ENCODE measurements around the gene GRB10. TPM values are rescaled to one million over a fixed set of nuclear protein-coding genes. Genes with fewer than 3 reads are reported as not detected.
"Not testable (repeated sequence)": the region's sequence is repeated elsewhere in the genome, so short reads cannot be mapped to it uniquely, and the experiment has no call there.

Gene GRB10
- total and polyA plus RNA-seq, 9 donors: 10.7 to 18.9 (median 12.2) TPM

DNA sequence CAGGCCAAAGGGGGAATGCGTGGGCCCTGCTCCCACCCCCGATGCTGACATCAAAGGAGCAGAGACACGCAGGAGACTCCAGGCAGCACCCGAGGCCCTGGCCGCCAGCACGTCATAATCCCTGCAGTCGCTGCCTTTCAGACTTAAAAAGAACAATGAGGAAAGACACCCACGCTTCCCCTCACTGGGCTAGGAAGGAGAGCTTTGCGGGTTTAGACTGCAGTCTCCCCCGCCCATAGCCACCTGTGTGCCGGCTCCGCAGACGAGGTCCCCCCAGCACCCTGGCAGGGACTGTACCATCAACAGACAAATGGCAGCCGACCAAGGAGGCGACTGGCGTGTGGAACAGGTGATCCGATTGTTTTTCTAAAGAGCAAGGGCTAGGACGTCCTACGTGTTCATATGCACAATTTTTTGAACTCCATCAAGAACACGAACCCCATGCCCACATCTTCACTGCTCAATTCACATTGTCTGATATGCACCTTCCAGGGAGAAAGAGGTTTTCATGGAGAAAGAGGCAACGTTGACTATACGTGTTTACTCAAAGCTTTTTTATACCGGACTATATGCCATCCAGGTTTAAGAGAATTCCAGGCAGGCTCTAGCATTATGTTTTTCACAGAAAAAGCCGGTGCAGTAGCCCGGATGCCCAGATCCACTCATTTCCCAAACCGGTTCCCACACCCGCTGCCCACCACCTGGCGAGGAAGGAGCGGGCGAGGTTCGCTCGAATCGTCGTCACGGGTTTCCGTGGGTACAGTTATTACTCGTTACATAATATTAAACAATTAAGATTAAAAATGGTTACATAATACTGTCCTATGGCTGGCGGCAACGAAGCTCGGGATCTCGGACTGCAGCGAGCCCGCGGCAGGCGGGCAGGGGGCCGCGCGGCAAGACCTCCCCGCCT, 1.1 kb downstream of the GRB10 start:
- H3K36me3 ChIP-seq (ENCODE audit: control insufficient read depth, insufficient read depth, low read length): no peaks in the 10 kb centered on the region
- H3K4me3 ChIP-seq (ENCODE audit: low read length): no peak overlapping the region
- no peak overlapping the region for H3K27ac ChIP-seq (ENCODE audit: low read length)
- H3K27me3 ChIP-seq (ENCODE audit: control insufficient read depth, insufficient read depth, low read length): peaks cover 31% of the 10 kb centered on the region
- H3K4me1 ChIP-seq (ENCODE audit: control insufficient read depth, insufficient read depth, low read length): peaks cover 10% of the 10 kb centered on the region
- H3K9me3 ChIP-seq (replicated peaks; ENCODE audit: control insufficient read depth, low read depth, low read length): no peaks in the 10 kb centered on the region
- DNase-seq: no peak
- WGBS (ENCODE audit: insufficient coverage): 65% methylated on average over 28 of the region's 49 CpGs

DNA sequence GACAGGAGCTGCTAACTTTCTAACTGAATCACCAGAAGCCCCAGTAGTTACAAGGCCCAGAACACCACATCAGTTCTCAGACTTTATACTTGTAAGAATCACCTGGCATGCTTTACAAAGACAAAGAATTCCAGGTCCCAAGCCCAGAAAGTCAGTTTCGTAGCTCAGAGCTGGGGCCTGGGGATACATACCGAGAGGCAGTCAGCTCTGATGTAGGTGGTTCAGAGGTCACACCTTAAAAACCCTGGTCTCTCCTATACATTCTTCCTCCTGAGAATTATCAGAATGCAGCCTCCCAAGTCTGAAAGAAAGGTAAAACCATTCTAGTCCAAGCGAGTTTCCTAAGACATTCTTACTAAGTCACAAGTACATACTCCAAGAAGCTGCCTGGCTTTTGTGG, 2.3 kb downstream of the GRB10 start:
- no peaks in the 10 kb centered on the region for H3K9me3 ChIP-seq (replicated peaks; ENCODE audit: control insufficient read depth, low read depth, low read length)
- no CpG with 5 or more reads among the region's 3 CpGs for WGBS (ENCODE audit: insufficient coverage)
- no peak overlapping the region for H3K4me3 ChIP-seq (ENCODE audit: low read length)
- H3K27ac ChIP-seq (ENCODE audit: low read length): no peak overlapping the region
- peaks cover 10% of the 10 kb centered on the region for H3K4me1 ChIP-seq (ENCODE audit: control insufficient read depth, insufficient read depth, low read length)
- no peaks in the 10 kb centered on the region for H3K36me3 ChIP-seq (ENCODE audit: control insufficient read depth, insufficient read depth, low read length)
- DNase-seq: no peak
- H3K27me3 ChIP-seq (ENCODE audit: control insufficient read depth, insufficient read depth, low read length): peaks cover 30% of the 10 kb centered on the region

DNA sequence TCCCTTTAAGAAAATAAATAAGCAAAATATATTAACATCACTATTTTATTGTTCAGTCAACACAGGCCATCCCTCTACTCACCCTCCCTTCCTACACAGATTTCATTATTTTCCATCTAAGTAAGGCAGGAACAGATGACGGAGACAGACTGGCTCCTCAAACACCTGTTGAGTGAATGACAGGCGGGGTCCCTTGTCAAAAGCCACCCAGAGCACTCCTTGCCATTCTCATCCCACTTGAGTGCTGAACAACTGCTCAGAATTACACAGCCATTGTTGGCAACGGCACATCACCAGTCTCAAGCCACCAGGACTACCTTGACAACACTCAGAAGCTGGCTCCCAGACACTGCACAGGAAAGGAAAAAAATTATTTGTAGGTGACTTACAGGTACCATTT, 3.3 kb downstream of the GRB10 start:
- H3K27ac ChIP-seq (ENCODE audit: low read length): no peak overlapping the region
- no peak for DNase-seq
- H3K36me3 ChIP-seq (ENCODE audit: control insufficient read depth, insufficient read depth, low read length): no peaks in the 10 kb centered on the region
- 90% methylated on average over 3 of the region's 3 CpGs for WGBS (ENCODE audit: insufficient coverage)
- H3K27me3 ChIP-seq (ENCODE audit: control insufficient read depth, insufficient read depth, low read length): peaks cover 27% of the 10 kb centered on the region
- H3K4me1 ChIP-seq (ENCODE audit: control insufficient read depth, insufficient read depth, low read length): peaks cover 10% of the 10 kb centered on the region
- H3K4me3 ChIP-seq (ENCODE audit: low read length): no peak overlapping the region
- H3K9me3 ChIP-seq (replicated peaks; ENCODE audit: control insufficient read depth, low read depth, low read length): no peaks in the 10 kb centered on the region

DNA sequence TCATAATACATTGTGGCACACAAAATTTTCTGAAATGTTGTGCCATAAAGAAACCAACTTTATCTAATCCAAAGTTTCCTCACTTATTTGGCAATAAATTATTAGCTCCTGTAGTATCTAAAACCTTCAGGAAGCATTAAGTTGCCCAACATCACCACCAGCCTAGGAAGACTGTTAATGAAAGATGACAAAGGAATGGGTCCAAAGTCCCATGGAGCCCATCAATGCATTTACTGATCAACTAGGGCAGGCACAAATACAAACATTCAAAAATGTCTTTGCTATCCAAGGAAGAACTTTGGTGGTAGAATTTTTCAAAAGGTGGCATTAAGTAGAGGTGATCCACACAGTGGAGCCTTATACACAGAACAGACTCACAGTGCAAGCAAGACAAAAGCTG, 4.5 kb downstream of the GRB10 start:
- Histone ChIP-seq H3K9me3 (replicated peaks; ENCODE audit: control insufficient read depth, low read depth, low read length) (no peaks in the 10 kb centered on the region), H3K4me3 (ENCODE audit: low read length) (no peak overlapping the region), H3K36me3 (ENCODE audit: control insufficient read depth, insufficient read depth, low read length) (no peaks in the 10 kb centered on the region), H3K27ac (ENCODE audit: low read length) (no peak overlapping the region), H3K27me3 (ENCODE audit: control insufficient read depth, insufficient read depth, low read length) (peaks cover 20% of the 10 kb centered on the region), H3K4me1 (ENCODE audit: control insufficient read depth, insufficient read depth, low read length) (peaks cover 10% of the 10 kb centered on the region)
- DNase-seq: no peak

DNA sequence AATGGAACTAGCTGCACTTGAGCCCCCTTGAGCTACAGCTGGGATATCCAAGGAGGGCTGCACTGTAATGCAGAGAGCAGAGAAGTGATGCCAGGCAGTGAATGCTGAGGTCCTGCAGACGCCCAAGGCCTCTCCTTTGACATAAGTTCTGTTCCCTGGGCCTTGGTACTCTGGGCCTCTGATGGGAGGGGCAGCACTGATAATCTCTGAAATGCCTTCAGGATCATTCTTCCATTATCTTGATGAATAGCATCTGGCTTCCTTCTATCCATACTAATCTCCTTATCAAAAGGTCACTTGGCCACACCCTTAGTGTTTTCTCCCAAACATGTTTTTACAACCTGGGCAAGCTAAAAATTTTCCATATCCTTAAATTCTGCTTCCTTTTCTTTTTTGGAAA, 6.9 kb downstream of the GRB10 start:
- Histone ChIP-seq H3K4me3 (ENCODE audit: low read length) (no peak overlapping the region), H3K36me3 (ENCODE audit: control insufficient read depth, insufficient read depth, low read length) (no peaks in the 10 kb centered on the region), H3K27me3 (ENCODE audit: control insufficient read depth, insufficient read depth, low read length) (peaks cover 3% of the 10 kb centered on the region), H3K9me3 (replicated peaks; ENCODE audit: control insufficient read depth, low read depth, low read length) (no peaks in the 10 kb centered on the region), H3K27ac (ENCODE audit: low read length) (no peak overlapping the region), H3K4me1 (ENCODE audit: control insufficient read depth, insufficient read depth, low read length) (peaks cover 7% of the 10 kb centered on the region)
- no peak for DNase-seq
- WGBS (ENCODE audit: insufficient coverage): 56% methylated on average over 1 of the region's 1 CpG

DNA sequence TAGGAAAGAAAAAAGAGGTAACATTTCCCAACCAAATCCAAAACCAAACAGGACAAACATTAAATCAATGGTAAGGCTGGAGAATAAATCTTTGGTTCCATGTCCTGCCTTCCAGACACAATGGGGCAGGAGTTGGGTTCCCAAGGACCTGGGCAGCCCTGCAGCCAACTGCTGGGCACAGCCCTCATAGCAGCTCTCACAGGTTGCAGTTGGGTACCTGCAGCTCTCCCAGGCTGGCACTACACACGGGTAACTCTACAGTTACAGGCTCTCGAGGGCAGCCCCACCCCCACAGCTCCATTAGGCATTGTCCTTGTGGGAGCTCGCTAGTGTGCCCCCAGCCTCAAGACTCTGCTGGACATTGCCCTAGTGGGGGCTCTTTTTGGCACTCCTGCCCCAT, 7.5 kb downstream of the GRB10 start:
- Histone ChIP-seq H3K27ac (ENCODE audit: low read length) (no peak overlapping the region), H3K4me1 (ENCODE audit: control insufficient read depth, insufficient read depth, low read length) (peaks cover 7% of the 10 kb centered on the region), H3K4me3 (ENCODE audit: low read length) (no peak overlapping the region), H3K27me3 (ENCODE audit: control insufficient read depth, insufficient read depth, low read length) (peaks cover under 1% of the 10 kb centered on the region), H3K36me3 (ENCODE audit: control insufficient read depth, insufficient read depth, low read length) (no peaks in the 10 kb centered on the region), H3K9me3 (replicated peaks; ENCODE audit: control insufficient read depth, low read depth, low read length) (no peaks in the 10 kb centered on the region)
- WGBS (ENCODE audit: insufficient coverage): 79% methylated on average over 3 of the region's 3 CpGs
- DNase-seq: no peak

DNA sequence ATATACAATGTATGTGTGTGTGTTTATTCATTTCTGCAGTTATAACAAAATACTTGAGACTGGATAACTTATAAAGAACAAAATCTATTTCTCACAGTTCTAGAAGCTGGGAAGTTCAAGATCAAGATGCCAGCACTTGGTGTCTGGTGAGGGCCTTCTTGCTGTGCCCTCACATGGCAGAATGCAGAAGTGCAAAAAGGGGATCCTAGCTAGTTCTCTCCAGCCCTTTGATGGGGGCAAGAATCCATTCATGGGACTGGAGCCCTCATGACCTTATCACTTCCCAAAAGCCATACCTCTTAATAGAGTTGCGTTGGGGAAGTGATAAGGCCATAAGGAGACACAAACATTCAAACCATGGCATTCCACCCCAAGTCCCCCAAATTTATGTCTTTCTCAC, 8.4 kb downstream of the GRB10 start:
- Histone ChIP-seq H3K4me1 (ENCODE audit: control insufficient read depth, insufficient read depth, low read length) (no peaks in the 10 kb centered on the region), H3K27me3 (ENCODE audit: control insufficient read depth, insufficient read depth, low read length) (no peaks in the 10 kb centered on the region), H3K27ac (ENCODE audit: low read length) (no peak overlapping the region), H3K4me3 (ENCODE audit: low read length) (no peak overlapping the region), H3K36me3 (ENCODE audit: control insufficient read depth, insufficient read depth, low read length) (no peaks in the 10 kb centered on the region), H3K9me3 (replicated peaks; ENCODE audit: control insufficient read depth, low read depth, low read length) (no peaks in the 10 kb centered on the region)
- DNase-seq: no peak
- WGBS (ENCODE audit: insufficient coverage): no CpG with 5 or more reads among the region's 1 CpG

GRCh38 chr7:50773071-50773470, 9.6 kb downstream of the GRB10 start:
- not testable (repeated sequence) for H3K36me3 ChIP-seq (ENCODE audit: control insufficient read depth, insufficient read depth, low read length); H3K4me1 ChIP-seq (ENCODE audit: control insufficient read depth, insufficient read depth, low read length); H3K4me3 ChIP-seq (ENCODE audit: low read length); H3K9me3 ChIP-seq (replicated peaks; ENCODE audit: control insufficient read depth, low read depth, low read length); DNase-seq; H3K27me3 ChIP-seq (ENCODE audit: control insufficient read depth, insufficient read depth, low read length); H3K27ac ChIP-seq (ENCODE audit: low read length)
- WGBS (ENCODE audit: insufficient coverage): no CpG with 5 or more reads among the region's 4 CpGs

DNA sequence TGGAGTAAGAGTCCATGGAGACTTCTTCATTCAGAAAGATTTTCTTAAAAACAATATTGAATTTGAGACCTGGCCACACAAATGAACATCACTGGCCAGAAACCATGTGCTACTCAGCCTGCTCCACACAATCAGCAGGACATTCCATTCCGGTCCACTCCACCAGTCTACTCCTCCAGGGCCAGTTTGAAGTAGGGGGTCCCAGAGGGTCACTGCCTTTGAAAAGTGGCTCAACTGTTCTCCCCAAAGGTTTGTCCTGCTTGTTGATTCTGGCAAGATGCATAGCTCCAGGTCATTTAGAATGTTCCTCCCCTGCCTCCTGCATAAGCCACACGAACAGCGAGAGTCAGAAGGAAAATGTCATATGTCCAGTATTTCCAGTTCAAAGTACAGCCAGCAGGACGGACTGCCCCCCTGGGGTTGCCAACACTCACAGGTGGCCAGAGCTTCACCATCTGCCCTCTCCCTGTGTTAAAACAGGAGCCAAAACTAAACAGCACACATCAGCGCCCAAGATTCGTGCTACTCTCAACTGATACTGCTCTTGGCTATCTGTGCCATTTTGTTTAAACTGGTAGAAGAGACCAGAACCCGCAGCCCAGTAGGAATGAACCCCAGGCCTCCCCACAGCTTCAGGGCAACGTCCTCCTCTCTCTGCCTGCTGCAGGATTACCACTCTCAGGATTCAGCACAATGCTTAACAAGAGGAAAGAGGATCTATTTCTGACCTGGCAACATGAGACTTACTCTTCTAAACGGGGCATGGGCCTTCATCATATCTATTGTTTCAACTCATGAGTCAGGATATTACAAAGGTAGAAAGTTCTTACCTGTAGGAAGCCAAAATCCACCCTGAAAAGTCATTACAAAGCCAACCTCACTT, 11.3 kb downstream of the GRB10 start:
- no peak for DNase-seq
- Histone ChIP-seq H3K27ac (ENCODE audit: low read length) (no peak overlapping the region), H3K27me3 (ENCODE audit: control insufficient read depth, insufficient read depth, low read length) (no peaks in the 10 kb centered on the region), H3K4me1 (ENCODE audit: control insufficient read depth, insufficient read depth, low read length) (peaks cover 5% of the 10 kb centered on the region), H3K4me3 (ENCODE audit: low read length) (no peak overlapping the region), H3K9me3 (replicated peaks; ENCODE audit: control insufficient read depth, low read depth, low read length) (no peaks in the 10 kb centered on the region), H3K36me3 (ENCODE audit: control insufficient read depth, insufficient read depth, low read length) (no peaks in the 10 kb centered on the region)
- WGBS (ENCODE audit: insufficient coverage): 66% methylated on average over 4 of the region's 9 CpGs

Data from muscle of leg (tissue), 11 donors.